GM18867 (cell line): ENCODE data around the gene RARB.

ENCODE experiments used
- ATAC-seq: cut with Tn5 transposase; IDR thresholded peaks from one replicate; pipeline ENCODE4 v1.9.1; 2021; ENCODE audit warnings: mild to moderate bottlenecking, moderate library complexity; ENCODE audit not compliant: unreplicated experiment

RARB gene

GRCh38 chr3:25573386-25574171 is 145.5 kb downstream of the RARB start:
- ATAC-seq: no peak

- no peak for ATAC-seq
Observed at GRCh38 chr3:25574172-25574765, 146.2 kb downstream of the RARB start.

- no peak for ATAC-seq
Observed at GRCh38 chr3:25575001-25575400, 146.9 kb downstream of the RARB start.

GRCh38 chr3:25576146-25576545 is 148.1 kb downstream of the RARB start:
- no peak for ATAC-seq

GRCh38 chr3:25576831-25577454 is 148.9 kb downstream of the RARB start:
- ATAC-seq: no peak

GRCh38 chr3:25578059-25578458 is 150.0 kb downstream of the RARB start:
- ATAC-seq: no peak

- no peak for ATAC-seq
Observed at GRCh38 chr3:25580534-25580933, 152.5 kb downstream of the RARB start.

GRCh38 chr3:25581335-25581734 is 153.3 kb downstream of the RARB start:
- ATAC-seq: no peak

GRCh38 chr3:25581823-25582222 is 153.8 kb downstream of the RARB start:
- ATAC-seq: no peak

GRCh38 chr3:25582242-25582641 is 154.2 kb downstream of the RARB start:
- ATAC-seq: no peak

- ATAC-seq: no peak
Observed at GRCh38 chr3:25583343-25583742, 155.3 kb downstream of the RARB start.

- no peak for ATAC-seq
Observed at GRCh38 chr3:25584011-25584789, 156.1 kb downstream of the RARB start.

- ATAC-seq: no peak
Observed at GRCh38 chr3:25585361-25586166, 157.5 kb downstream of the RARB start.

- no peak for ATAC-seq
Observed at GRCh38 chr3:25586167-25586505, 158.1 kb downstream of the RARB start.

GRCh38 chr3:25586553-25586952 is 158.5 kb downstream of the RARB start:
- no peak for ATAC-seq

GRCh38 chr3:25587094-25587493 is 159.0 kb downstream of the RARB start:
- ATAC-seq: no peak

GRCh38 chr3:25587526-25587925 is 159.5 kb downstream of the RARB start:
- no peak for ATAC-seq

- ATAC-seq: no peak
Observed at GRCh38 chr3:25587975-25588374, 159.9 kb downstream of the RARB start.

- peak; percentile 51 for ATAC-seq
Observed at GRCh38 chr3:25588441-25589103, 160.5 kb downstream of the RARB start.

GRCh38 chr3:25589104-25589782 is 161.2 kb downstream of the RARB start:
- no peak for ATAC-seq
